ENCODE measurements around the gene IQSEC3.

IQSEC3 gene

DNA sequence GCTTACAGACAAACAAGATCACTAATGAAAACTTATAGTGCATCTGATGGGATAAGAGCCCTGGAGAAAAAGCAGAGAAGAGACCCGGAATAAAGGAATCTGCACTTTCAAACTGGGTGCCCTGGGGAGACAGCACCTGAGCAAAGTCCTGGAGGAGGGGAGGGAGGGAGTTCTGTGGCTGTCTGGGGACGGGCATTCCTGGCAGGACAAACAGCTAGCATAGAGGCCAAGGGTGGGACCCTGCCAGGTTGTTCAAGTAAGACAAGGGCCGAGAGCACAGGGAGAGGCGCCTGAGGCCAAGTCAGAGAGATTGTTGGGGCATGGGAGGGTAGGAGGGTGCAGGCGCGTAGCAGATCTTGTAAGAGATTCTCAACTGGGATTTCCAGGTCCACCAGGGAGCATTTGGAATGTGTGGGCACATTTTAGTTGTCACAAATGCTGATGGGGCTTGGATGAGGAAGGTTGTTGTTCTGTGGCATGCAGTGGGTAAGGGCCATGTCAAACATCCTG is 14.2 kb downstream of the IQSEC3 start:
- DNase-seq (ENCODE audit: low read depth): no peak

GRCh38 chr12:82740-83139 is 16.2 kb downstream of the IQSEC3 start:
- DNase-seq (ENCODE audit: low read depth): no peak

- no peak for DNase-seq (ENCODE audit: low read depth)
These were observed 17.5 kb downstream of the IQSEC3 start for GRCh38 chr12:84056-84455.

GRCh38 chr12:85191-85666 is 18.7 kb downstream of the IQSEC3 start:
- DNase-seq (ENCODE audit: low read depth): no peak

- no peak for DNase-seq (ENCODE audit: low read depth)
These were observed 20.7 kb downstream of the IQSEC3 start for GRCh38 chr12:87315-87714.

GRCh38 chr12:87856-88255 is 21.3 kb downstream of the IQSEC3 start:
- no peak for DNase-seq (ENCODE audit: low read depth)

DNA sequence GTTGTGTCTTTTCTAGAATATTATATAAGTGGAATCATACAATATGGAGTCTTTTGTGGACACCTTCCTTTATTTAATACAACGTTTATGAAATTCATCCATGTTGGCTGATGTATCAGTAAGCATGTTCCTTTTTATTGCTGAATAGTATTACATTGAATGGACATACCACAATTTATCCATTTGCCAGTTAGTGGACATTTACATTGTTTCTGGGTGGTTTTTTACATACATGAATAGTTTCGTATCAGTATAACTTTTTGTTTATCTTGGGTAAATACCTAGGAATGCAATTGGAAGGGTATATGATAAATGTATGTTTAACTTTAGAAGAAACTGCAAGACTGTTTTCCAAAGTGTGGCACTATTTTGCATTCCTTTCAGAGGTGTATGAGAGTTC is 23.1 kb downstream of the IQSEC3 start:
- no peak for DNase-seq (ENCODE audit: low read depth)

DNA sequence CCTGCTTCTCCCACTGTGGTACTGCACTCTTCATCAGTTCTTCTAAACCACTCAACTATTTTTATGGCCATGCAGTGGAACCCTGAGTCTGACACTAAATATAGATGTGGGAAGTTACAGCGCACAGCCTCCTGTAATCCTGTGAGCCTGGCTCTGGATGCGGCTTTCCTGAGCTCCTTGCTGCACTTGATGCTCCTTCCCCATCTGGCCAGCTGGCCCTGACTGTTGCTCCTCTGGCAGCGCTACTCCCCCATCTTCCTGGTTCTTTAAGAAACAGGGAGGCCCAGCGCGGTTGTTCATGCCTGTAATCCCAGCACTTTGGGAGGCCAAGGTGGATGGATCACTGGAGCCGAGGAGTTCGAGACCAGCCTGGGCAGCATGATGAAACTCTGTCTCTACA is 24.6 kb downstream of the IQSEC3 start:
- no peak for DNase-seq (ENCODE audit: low read depth)

DNA sequence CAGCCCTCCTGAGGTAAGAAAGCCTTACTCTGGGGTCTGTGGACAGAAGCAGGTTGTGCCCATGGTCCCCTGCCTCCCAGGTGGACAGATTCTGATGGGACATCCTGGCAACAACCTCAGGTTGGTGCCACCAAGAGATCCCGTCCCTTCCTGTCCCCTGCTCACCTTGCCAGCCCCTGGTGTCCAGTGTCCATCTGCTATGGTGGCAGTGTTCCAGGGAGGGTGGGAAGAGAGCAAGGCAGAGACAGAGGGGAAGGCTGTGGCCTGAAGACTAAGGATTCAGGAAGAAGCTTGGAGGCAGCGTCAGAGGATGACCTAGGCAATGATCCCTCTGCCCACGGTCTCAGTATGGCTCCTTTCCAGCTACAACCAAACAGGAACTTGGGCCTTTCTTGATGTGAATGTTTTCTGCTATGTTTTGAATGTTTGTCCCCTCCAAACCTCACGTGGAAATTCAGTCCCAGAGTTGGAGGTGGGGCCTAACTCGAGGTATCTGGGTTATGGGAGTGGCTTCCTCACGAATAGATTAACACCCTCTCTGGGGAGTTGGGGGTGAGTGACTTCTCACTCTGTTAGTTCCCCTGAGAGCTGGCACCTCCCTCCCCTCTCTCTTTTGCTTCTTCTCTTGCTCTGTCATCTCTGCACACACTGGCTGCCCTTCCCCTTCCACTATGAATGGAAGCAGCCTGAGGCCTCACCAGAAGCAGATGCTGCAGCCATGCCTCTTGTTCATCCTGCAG is 26.9 kb downstream of the IQSEC3 start:
- no peak for DNase-seq (ENCODE audit: low read depth)

GRCh38 chr12:96543-96942 is 30.0 kb downstream of the IQSEC3 start:
- DNase-seq (ENCODE audit: low read depth): no peak

- no peak for DNase-seq (ENCODE audit: low read depth)
These were observed 32.4 kb downstream of the IQSEC3 start for GRCh38 chr12:98924-99352.

DNA sequence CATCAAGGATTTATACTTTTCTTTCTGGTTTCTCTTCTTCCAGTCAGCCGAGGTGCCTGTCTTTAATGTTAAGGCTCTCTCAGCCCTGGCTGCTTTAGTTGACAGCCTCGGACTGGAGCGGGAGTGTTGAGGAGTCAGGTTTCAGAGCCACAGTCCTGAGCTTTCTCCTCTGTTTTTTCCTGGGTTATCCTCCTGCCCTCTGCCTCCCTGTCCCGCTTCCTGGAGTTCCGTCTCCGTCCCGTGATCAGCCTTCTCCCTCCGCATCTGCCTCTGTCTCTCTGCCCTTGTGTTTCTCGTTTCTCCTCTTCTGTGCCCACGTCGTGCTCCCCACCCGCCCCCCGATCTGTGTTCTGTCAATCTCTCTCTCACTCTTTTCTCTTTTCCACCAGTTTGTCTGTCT is 33.0 kb downstream of the IQSEC3 start:
- peak; percentile 12 for DNase-seq (ENCODE audit: low read depth)

DNA sequence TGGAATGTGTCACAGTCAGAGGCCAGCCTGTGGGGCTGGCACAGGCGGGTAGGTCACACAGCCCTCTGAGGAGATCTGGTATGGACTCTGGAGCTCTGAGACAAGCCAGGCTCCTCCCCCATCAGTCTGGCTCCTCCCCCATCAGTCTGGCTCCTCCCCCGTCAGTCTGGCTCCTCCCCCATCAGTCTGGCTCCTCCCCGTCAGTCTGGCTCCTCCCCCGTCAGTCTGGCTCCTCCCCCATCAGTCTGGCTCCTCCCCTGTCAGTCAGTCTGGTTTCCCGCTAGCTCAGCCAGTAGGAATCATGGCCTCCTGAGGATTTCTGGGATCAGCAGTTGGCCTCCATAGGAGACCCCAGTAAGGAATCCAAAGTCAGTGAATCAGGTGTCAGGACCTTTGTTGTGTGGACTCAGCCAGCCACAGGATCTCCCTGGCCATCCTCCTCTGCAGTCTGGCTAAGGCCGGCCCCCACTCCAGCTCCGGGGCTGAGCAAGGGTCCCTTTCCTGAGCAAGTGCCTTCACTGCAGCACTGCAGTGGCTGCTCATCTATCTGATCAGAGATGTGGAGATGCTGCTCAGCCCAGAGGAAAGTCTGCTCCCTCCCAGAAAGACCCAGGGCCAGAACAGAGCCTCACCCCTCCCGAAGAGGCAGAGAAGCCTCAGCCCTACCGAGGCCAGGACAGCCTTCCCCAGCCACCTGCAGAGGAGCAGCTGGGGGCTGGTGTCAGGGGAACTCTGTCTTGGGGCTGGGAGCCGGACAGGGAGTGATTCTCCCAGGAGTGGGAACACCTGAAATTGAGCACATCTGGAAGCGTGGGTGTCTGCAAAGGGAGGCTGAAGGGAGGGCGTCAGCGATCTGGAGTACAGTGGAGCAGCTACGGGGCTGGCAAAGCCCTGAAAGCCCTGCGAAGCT is 35.7 kb downstream of the IQSEC3 start:
- DNase-seq (ENCODE audit: low read depth): no peak

DNA sequence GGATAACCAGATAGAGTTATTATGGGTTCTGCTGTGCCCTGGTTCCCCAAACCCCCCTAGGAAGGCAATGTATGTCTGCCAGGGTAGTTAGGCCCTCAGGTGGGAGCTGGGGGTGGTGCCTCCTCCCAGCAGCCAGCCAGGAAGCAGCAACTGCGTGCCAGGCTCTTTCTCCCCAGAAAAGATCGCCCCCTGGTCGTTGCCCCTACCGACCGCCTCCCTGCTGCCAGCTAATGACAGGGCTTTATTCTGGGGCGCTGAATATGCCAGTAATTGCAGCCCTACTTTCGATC is 36.3 kb downstream of the IQSEC3 start:
- DNase-seq (ENCODE audit: low read depth): no peak

- no peak for DNase-seq (ENCODE audit: low read depth)
These were observed 36.8 kb downstream of the IQSEC3 start for GRCh38 chr12:103169-103981.

DNA sequence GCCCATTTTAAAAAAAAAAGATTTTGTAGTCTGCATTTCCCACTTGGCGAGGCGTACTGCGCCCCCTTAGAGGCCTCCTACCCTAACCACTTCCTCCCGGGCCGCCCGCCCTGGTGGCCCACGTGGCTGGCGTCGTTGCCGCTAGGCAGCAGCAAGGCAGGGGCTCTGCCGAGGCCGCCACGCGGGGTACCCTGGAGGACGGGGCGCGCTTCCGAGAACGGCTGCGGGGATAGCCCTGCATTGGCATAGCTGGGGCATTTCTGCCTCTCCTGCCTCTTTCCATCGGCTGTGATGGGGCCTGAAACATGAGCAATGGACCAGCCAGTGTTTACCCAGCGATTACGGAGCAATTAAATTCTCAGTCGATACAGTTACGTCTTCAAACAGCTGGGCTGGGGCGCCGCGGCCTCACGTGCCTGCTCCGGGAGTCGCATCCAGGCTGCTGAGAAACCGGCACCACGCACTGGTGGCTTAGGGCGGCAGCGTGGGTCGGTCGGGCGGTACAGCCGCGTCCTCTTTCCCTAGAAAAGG is 38.0 kb downstream of the IQSEC3 start:
- DNase-seq (ENCODE audit: low read depth): no peak

DNA sequence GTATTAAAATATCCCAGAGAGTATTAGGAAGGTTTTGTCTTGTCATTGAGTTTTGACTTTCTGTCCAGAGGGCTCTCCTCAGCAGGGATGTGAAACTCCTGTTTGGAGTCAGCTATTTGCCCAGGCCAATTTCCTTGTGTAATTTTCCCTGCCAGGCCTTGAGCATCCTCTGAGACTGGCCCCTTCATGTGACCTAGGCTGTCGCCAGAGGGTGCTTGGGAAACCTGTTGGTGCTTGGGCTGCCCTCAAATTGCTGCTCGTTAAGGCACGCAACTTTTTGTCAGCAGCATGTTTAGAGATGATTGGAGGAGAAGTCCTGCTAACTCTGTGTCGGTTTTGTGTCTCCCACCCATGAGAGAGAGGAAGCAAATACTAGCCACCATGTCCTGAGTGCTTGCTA is 39.1 kb downstream of the IQSEC3 start:
- DNase-seq (ENCODE audit: low read depth): no peak

- no peak for DNase-seq (ENCODE audit: low read depth)
These were observed 39.6 kb downstream of the IQSEC3 start for GRCh38 chr12:106118-106591.

DNA sequence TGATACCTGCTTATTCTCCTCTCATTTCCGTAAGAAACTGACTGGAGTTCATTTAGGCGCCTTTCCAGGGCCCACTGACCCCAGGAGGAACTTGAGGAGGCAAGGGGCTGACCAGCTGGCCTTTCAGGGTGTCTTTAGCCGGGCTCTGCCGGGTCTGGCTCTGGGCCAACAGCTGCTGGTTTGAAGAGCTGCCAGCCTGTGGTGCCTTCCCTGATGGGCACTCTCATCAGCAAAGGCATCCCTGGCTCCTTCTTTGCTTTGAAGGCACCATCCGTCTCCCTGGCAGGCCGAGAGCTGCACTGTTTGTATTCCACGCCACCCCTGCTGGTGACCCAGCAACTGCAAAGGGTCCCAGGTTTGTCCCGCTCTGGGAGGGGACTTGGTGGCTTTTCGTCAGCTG is 42.0 kb downstream of the IQSEC3 start:
- no peak for DNase-seq (ENCODE audit: low read depth)

- no peak for DNase-seq (ENCODE audit: low read depth)
These were observed 42.9 kb downstream of the IQSEC3 start for GRCh38 chr12:109446-109845.

DNA sequence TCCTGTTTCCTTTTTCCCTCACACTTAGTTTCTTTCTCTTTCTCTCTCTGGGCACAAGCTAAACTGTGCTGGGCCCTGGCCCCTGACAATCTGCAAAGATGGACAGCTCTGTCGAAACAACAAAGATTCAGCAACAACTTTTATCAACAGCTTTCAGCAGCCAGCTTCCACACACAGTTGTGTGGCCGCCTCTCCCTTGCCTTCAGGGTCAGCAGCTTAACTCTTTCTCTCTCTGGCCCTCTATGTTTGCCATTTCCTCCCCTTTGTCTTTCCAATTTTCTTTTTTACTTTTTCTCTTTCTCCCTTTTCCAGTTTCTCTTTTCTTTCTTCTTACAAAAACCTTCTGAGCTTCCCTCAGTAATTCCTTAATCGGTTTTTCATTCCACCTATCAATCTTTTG is 43.3 kb downstream of the IQSEC3 start:
- no peak for DNase-seq (ENCODE audit: low read depth)
